HG02571 (cell line): ENCODE measurements around the gene DNAH2.

Source experiments
- ATAC-seq: cut with Tn5 transposase; IDR thresholded peaks from one replicate; pipeline ENCODE4 v1.9.1; 2021; ENCODE audit warnings: mild to moderate bottlenecking, moderate library complexity; ENCODE audit not compliant: unreplicated experiment

DNAH2 gene

GRCh38 chr17:7719661-7720060 lies 2.1 kb downstream of the DNAH2 start:
- ATAC-seq = no peak

GRCh38 chr17:7720125-7720524 lies 2.6 kb downstream of the DNAH2 start:
- ATAC-seq = no peak

GRCh38 chr17:7721612-7722011 lies 4.1 kb downstream of the DNAH2 start:
- ATAC-seq = no peak

GRCh38 chr17:7727886-7728285 lies 10.3 kb downstream of the DNAH2 start:
- ATAC-seq = no peak

GRCh38 chr17:7729816-7730215 lies 12.3 kb downstream of the DNAH2 start:
- no peak for ATAC-seq

GRCh38 chr17:7732981-7733539 lies 15.5 kb downstream of the DNAH2 start:
- ATAC-seq = no peak

- ATAC-seq = no peak
These were observed 20.1 kb downstream of the DNAH2 start for GRCh38 chr17:7737601-7738000.

- no peak for ATAC-seq
These were observed 22.2 kb downstream of the DNAH2 start for GRCh38 chr17:7739746-7740145.

GRCh38 chr17:7740481-7741001 lies 23.0 kb downstream of the DNAH2 start:
- no peak for ATAC-seq

- ATAC-seq = no peak
These were observed 25.2 kb downstream of the DNAH2 start for GRCh38 chr17:7742729-7743128.

- no peak for ATAC-seq
These were observed 26.9 kb downstream of the DNAH2 start for GRCh38 chr17:7744416-7744815.

GRCh38 chr17:7745748-7746470 lies 28.4 kb downstream of the DNAH2 start:
- no peak for ATAC-seq

- no peak for ATAC-seq
These were observed 30.1 kb downstream of the DNAH2 start for GRCh38 chr17:7747635-7748071.

GRCh38 chr17:7748076-7748775 lies 30.7 kb downstream of the DNAH2 start:
- ATAC-seq = no peak

- no peak for ATAC-seq
These were observed 32.8 kb downstream of the DNAH2 start for GRCh38 chr17:7750321-7750821.

- ATAC-seq = no peak
These were observed 37.1 kb downstream of the DNAH2 start for GRCh38 chr17:7754656-7755055.

GRCh38 chr17:7755095-7755890 lies 37.7 kb downstream of the DNAH2 start:
- ATAC-seq = no peak

GRCh38 chr17:7756968-7757367 lies 39.4 kb downstream of the DNAH2 start:
- ATAC-seq = no peak

- no peak for ATAC-seq
These were observed 46.4 kb downstream of the DNAH2 start for GRCh38 chr17:7763919-7764318.

GRCh38 chr17:7767004-7767403 lies 49.5 kb downstream of the DNAH2 start:
- ATAC-seq = no peak
